HepG2 (cell line): ENCODE data around the gene EYA4. TPM values are rescaled to one million over a fixed set of nuclear protein-coding genes. Genes with fewer than 3 reads are reported as not detected.
A peak's percentile ranks its signal among the peaks of the same experiment; 100 is the strongest.

ENCODE experiments used
- ATAC-seq: fragments of 200-7000 bp; cut with Tn5 transposase; 3 replicates; pipeline ENCODE4 v1.9.1; 2020; ENCODE audit warnings: mild to moderate bottlenecking, moderate library complexity
- BruUV-seq: library from RNA; stranded (reverse); fragments of 400-500 nt; replicated peaks from 2 replicates; lab custom pipeline; 2021; lab: Mats Ljungman, UMichigan
- CTCF ChIA-PET: fragments of 300-600 bp; formaldehyde crosslinking; extraction: SDS; loops from one replicate; lab custom pipeline; 2021; ENCODE audit warnings: low total read pairs, inconsistent platforms, low intra/inter-chr PET ratio; lab: Yijun Ruan, JAX
- POLR2A ChIA-PET: fragments of 350-600 bp; sonication (Branson Sonifier 250); formaldehyde crosslinking; loops from one replicate; lab custom pipeline; 2020; ENCODE audit warnings: antibody characterized with exemption, inconsistent platforms; lab: Yijun Ruan, JAX
- DNase-seq: peaks from one replicate; pipeline ENCODE4 v3.0.0-alpha.2; 2015; ENCODE audit warnings: low spot score
- FAIRE-seq: peaks from 3 replicates; lab custom pipeline; 2011; peaks lifted over from hg19 to GRCh38; lab: Jason Lieb, UNC
- H2AFZ ChIP-seq: one replicate; pipeline ENCODE4 v1.6.1; 2011; ENCODE audit warnings: low read length, inconsistent platforms
- H3K27ac ChIP-seq: fragments of 300-600 bp; 3 replicates; pipeline ENCODE4 v1.8.0; 2011; ENCODE audit warnings: mixed run types, mild to moderate bottlenecking, mixed read lengths, low read length, inconsistent platforms; ENCODE audit not compliant: insufficient read depth; ENCODE audit errors: extremely low read length
- H3K27me3 ChIP-seq, 2 experiments: fragments of 200-600 bp in 1 of 2; 2 replicates in 1 of 2; 3 replicates in 1 of 2; pipeline versions ENCODE4 v1.6.0 to v1.8.0; 2011; ENCODE audit warnings: low read length in 2 of 2, mild to moderate bottlenecking in 2 of 2, moderate library complexity in 2 of 2, inconsistent platforms in 1 of 2; ENCODE audit not compliant: insufficient read depth in 2 of 2, control insufficient read depth in 1 of 2
- H3K36me3 ChIP-seq, 2 experiments: fragments of 200-600 bp in 1 of 2; replicated peaks in 1 of 2; 2 replicates in 1 of 2; 3 replicates in 1 of 2; pipeline versions ENCODE4 v1.5.1 to v1.8.0; 2011; ENCODE audit warnings: low read length in 2 of 2, inconsistent platforms in 1 of 2; ENCODE audit not compliant: insufficient read depth in 2 of 2, control insufficient read depth in 1 of 2
- H3K4me1 ChIP-seq: 2 replicates; pipeline ENCODE4 v1.5.1; 2012; ENCODE audit warnings: low read length, inconsistent platforms; ENCODE audit not compliant: insufficient read depth
- H3K4me2 ChIP-seq: 2 replicates; pipeline ENCODE4 v1.6.0; 2011; ENCODE audit warnings: low read depth, low read length, inconsistent platforms
- H3K4me3 ChIP-seq, 3 experiments: fragments of 200-600 bp in 1 of 3; sonication (generic), shearing (Covaris generic) in 1 of 3; replicated peaks in 1 of 3; 2 replicates each; pipeline ENCODE4 v1.5.1; 2011 to 2016; ENCODE audit warnings: low read length in 3 of 3, inconsistent platforms in 2 of 3, low read depth in 2 of 3, mild to moderate bottlenecking in 2 of 3, control low read depth in 1 of 3, mixed read lengths in 1 of 3; ENCODE audit not compliant: insufficient read depth in 1 of 3
- H3K79me2 ChIP-seq: one replicate; pipeline ENCODE4 v1.6.1; 2011; ENCODE audit warnings: low read length, inconsistent platforms; ENCODE audit not compliant: insufficient read depth
- H3K9ac ChIP-seq: 2 replicates; pipeline ENCODE4 v1.6.0; 2011; ENCODE audit warnings: mild to moderate bottlenecking, low read depth, low read length, inconsistent platforms; ENCODE audit not compliant: insufficient read depth
- H3K9me3 ChIP-seq: 2 replicates; pipeline ENCODE4 v1.5.1; 2012; ENCODE audit warnings: mild to moderate bottlenecking, low read length
- H4K20me1 ChIP-seq: 2 replicates; pipeline ENCODE4 v1.6.0; 2011; ENCODE audit warnings: inconsistent platforms, mild to moderate bottlenecking, low read length, moderate library complexity; ENCODE audit not compliant: insufficient read depth
- ATF1 ChIP-seq: IDR thresholded peaks from 2 replicates; pipeline ENCODE4 v1.6.1; 2016; ENCODE audit warnings: mild to moderate bottlenecking, control low read depth
- FOXO4 ChIP-seq: sonication (generic); formaldehyde crosslinking; conservative IDR thresholded peaks from 2 replicates; pipeline ENCODE4 v1.8.1; 2023; ENCODE audit warnings: missing genetic modification reagents
- HHEX ChIP-seq: IDR thresholded peaks from 2 replicates; pipeline ENCODE4 v1.6.1; 2016; ENCODE audit warnings: control low read depth
- PREB ChIP-seq: sonication (generic); formaldehyde crosslinking; IDR thresholded peaks from 2 replicates; pipeline ENCODE4 v1.4.0; 2020; ENCODE audit warnings: missing genetic modification reagents
- SNAPC2 ChIP-seq: sonication (generic); formaldehyde crosslinking; IDR thresholded peaks from 2 replicates; pipeline ENCODE4 v1.8.1; 2022; ENCODE audit warnings: mild to moderate bottlenecking, missing genetic modification reagents
- ZNF350 ChIP-seq: sonication (generic); formaldehyde crosslinking; IDR thresholded peaks from 2 replicates; pipeline ENCODE4 v1.4.0; 2020; ENCODE audit warnings: mild to moderate bottlenecking, low read depth, missing genetic modification reagents, borderline replicate concordance
- ZNF780A ChIP-seq: sonication (generic); formaldehyde crosslinking; IDR thresholded peaks from 2 replicates; pipeline ENCODE4 v1.8.0; 2022; ENCODE audit warnings: mild to moderate bottlenecking, missing genetic modification reagents, moderate library complexity
- WGBS: methylation state at CpG from one replicate; pipeline ENCODE4 v1.1.6; 2017; ENCODE audit warnings: low lambda C conversion rate; 5-methylcytosine and 5-hydroxymethylcytosine counted together
- in situ Hi-C: cut with HindIII; loops from 2 replicates; pipeline ENCODE4 v1.10.0; 2017; ENCODE audit warnings: low pct_unique_long_range_greater_than_20kb; ENCODE audit not compliant: extremely low pct_ligation_motif_present
- intact Hi-C: fragments of 100-400 bp; cut with micrococcal nuclease; formaldehyde crosslinking; loops from one replicate; pipeline ENCODE4 v1.10.0; 2022; ENCODE audit not compliant: unreplicated experiment
- polyA plus RNA-seq, 8 experiments: library from polyadenylated mRNA; depleted of rRNA in 3 of 8; stranded (reverse) in 7 of 8; unstranded in 1 of 8; fragments of >200 nt; fragmentation: Illumina TruSeq in 4 of 8; extraction: Trizol in 4 of 8; gene quantifications; 2 replicates each; pipeline versions ENCODE4 v1.2.1 to v1.2.3, GENCODE V29; 2011 to 2016; ENCODE audit warnings: low read depth in 4 of 8, missing spikeins in 1 of 8, mixed read lengths in 1 of 8; ENCODE audit not compliant: insufficient read depth in 1 of 8
- total RNA-seq, 5 experiments: library from RNA; depleted of rRNA; stranded (reverse); fragments of >200 nt; fragmentation: Illumina TruSeq; extraction: Trizol; gene quantifications; 2 replicates each; pipeline ENCODE4 v1.2.3, GENCODE V29; 2016; ENCODE audit warnings: low read depth in 1 of 5

The EYA4 gene
- total and polyA plus RNA-seq, 2 of the 13 experiments (the other 11 are each of a cell fraction or from before 2014, with no cell fraction given), result not detected

GRCh38 chr6:133236932-133237331 is 4.2 kb upstream of the EYA4 start:
- no peak overlapping the region for H3K27ac ChIP-seq
- intact Hi-C loops, result no loop called here
- WGBS, result 6% methylated on average over 1 of the region's 1 CpG

GRCh38 chr6:133240511-133241085 is 559 bp upstream of the EYA4 start:
- Histone ChIP-seq H3K9me3 (no peaks in the 10 kb centered on the region), H3K4me2 (no peak overlapping the region; the same call in 1 of the 2 replicates), H4K20me1 (no peaks in the 10 kb centered on the region; the same call in 1 of the 2 replicates), H3K27ac (no peak overlapping the region), H3K27me3 (peaks cover 8 to 35% of the 10 kb centered on the region in 2 experiments), H3K9ac (no peak overlapping the region), H3K4me3 (no peak overlapping the region; a peak in 1 of 6 replicates), H3K79me2 (no peaks in the 10 kb centered on the region), H3K36me3 (no peaks in the 10 kb centered on the region), H3K4me1 (no peaks in the 10 kb centered on the region), H2AFZ (no peak overlapping the region)
- no peak for TF ChIP-seq ATF1
- no peak for TF ChIP-seq SNAPC2 (CRISPR knock-in tag)
- TF ChIP-seq FOXO4, result 0 out of 2 replicates have a peak, but pooled peaks have one; percentile 19
- no peak for TF ChIP-seq HHEX (CRISPR knock-in tag)
- intact Hi-C loops (no loop called here), in situ Hi-C loops (no loop called here)
- no peak for DNase-seq
- WGBS, result 29% methylated on average over 36 of the region's 37 CpGs
- BruUV-seq, result no TSS peak
- FAIRE-seq, result no peak
- ChIA-PET POLR2A (no interaction called here), CTCF (no interaction called here)
- peak; percentile 63 for ATAC-seq

More at GRCh38 chr6:133236932-133237331, 4.2 kb upstream of the EYA4 start:
- Histone ChIP-seq H3K9me3 (no peaks in the 10 kb centered on the region), H3K4me2 (no peak overlapping the region), H4K20me1 (no peaks in the 10 kb centered on the region; the same call in 1 of the 2 replicates), H3K4me3 (no peak overlapping the region), H3K27me3 (peaks cover 7 to 15% of the 10 kb centered on the region in 2 experiments), H2AFZ (no peak overlapping the region), H3K36me3 (no peaks in the 10 kb centered on the region), H3K79me2 (no peaks in the 10 kb centered on the region), H3K4me1 (no peaks in the 10 kb centered on the region), H3K9ac (no peak overlapping the region)
- no peak for ATAC-seq
- no peak for FAIRE-seq
- BruUV-seq, result no TSS peak
- DNase-seq, result no peak
- CTCF ChIA-PET, result no interaction called here
- in situ Hi-C loops, result no loop called here
- no peak for TF ChIP-seq ZNF780A (CRISPR knock-in tag)
- TF ChIP-seq ZNF350 (CRISPR knock-in tag), result no peak
- TF ChIP-seq PREB (CRISPR knock-in tag), result no peak
- TF ChIP-seq, all 625 proteins: peak for 0
- POLR2A ChIA-PET, result no interaction called here
